NCI-H1694 (cell line): ENCODE data around the gene LSM12.
"Not testable (repeated sequence)": the region's sequence is repeated elsewhere in the genome, so short reads cannot be mapped to it uniquely, and the experiment has no call there.

Source experiments
- DNase-seq: peaks from one replicate; lab custom pipeline; 2025; lab: John Stamatoyannopoulos, UW

The LSM12 gene

GRCh38 chr17:44076716-44077594, 10.5 kb upstream of the LSM12 start:
- DNase-seq, result no peak

GRCh38 chr17:44075598-44076293, 9.3 kb upstream of the LSM12 start:
- no peak for DNase-seq

- DNase-seq, result no peak
These were observed 8.4 kb upstream of the LSM12 start for GRCh38 chr17:44074911-44075285.

- no peak for DNase-seq
These were observed 7.9 kb upstream of the LSM12 start for GRCh38 chr17:44074231-44074910.

- no peak for DNase-seq
These were observed 5.3 kb upstream of the LSM12 start for GRCh38 chr17:44071772-44072171.

GRCh38 chr17:44071198-44071520, 4.7 kb upstream of the LSM12 start:
- no peak for DNase-seq

- peak; percentile 92 for DNase-seq
These were observed 4.2 kb upstream of the LSM12 start, which contains the start of gene G6PC3 for GRCh38 chr17:44070455-44071197. Gene G6PC3, plus strand, starts transcription at chr17:44070735. Its CDS starts 231 bp downstream, at chr17:44070966.

GRCh38 chr17:44069974-44070454, 3.5 kb upstream of the LSM12 start:
- no peak for DNase-seq

GRCh38 chr17:44067545-44067940, 1.1 kb upstream of the LSM12 start:
- DNase-seq, result no peak

- no peak for DNase-seq
These were observed 735 bp downstream of the LSM12 start for GRCh38 chr17:44065668-44066203.

GRCh38 chr17:44063704-44064639, 2.5 kb downstream of the LSM12 start:
- no peak for DNase-seq

- DNase-seq, result no peak
These were observed 3.6 kb downstream of the LSM12 start for GRCh38 chr17:44062871-44063270.

- no peak for DNase-seq
These were observed 5.0 kb downstream of the LSM12 start for GRCh38 chr17:44061446-44061845.

GRCh38 chr17:44059101-44059892, 7.2 kb downstream of the LSM12 start:
- no peak for DNase-seq

- DNase-seq, result no peak
These were observed 13.2 kb downstream of the LSM12 start for GRCh38 chr17:44053125-44053872.

- no peak for DNase-seq
These were observed 17.0 kb downstream of the LSM12 start for GRCh38 chr17:44049294-44050060.

- not testable (repeated sequence) for DNase-seq
These were observed 19.6 kb downstream of the LSM12 start for GRCh38 chr17:44046893-44047292.

- no peak for DNase-seq
These were observed 21.0 kb downstream of the LSM12 start for GRCh38 chr17:44045486-44045885.
